Measurements from ENCODE around the gene EPG5. TPM values are rescaled to one million over a fixed set of nuclear protein-coding genes. Genes with fewer than 3 reads are reported as not detected.

Gene EPG5
- total and polyA plus RNA-seq, 9 of the 15 experiments (the other 6 are each of a cell fraction or from before 2014, with no cell fraction given): 1.3 to 10.7 (median 5.2) TPM

DNA sequence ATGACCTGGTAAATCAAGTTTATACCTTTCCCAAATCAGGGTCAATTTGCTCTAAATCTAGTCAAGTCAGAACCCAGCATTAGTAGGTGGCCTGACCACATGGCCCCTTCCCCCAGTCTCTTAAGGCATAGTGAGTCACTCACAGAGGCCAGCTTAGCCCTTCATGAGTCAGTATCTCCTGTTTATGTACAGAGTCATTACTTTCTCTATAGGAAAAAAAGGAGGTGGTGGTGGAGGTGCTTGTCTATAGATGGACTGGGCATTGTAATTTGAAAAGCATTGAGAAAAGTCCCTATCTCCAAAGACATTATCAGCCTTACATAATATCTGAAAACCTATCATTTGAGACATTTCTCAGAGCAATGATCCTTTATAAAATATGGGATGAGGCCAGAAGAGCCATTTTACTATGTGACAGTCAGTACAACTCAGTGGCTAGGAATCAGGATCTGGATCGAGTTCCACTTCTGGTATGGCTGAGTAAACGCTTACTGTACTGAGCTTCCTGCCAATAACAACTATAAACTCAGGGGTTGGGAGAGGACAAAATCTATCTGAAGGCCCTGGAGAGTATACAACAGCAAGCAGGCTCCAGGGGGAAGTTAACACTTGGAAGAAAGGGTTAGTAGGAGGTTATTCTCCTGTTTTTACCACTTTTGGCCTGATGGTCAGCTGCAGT is 164.2 kb downstream of the EPG5 start:
- in situ Hi-C loops (cut with MboI): no loop called here
- Histone ChIP-seq H3K9ac (ENCODE audit: insufficient read depth in 1 of 2, low read depth in 2 of 2, low read length in 2 of 2) (no peak overlapping the region), H3K36me3 (ENCODE audit: control insufficient read depth, insufficient read depth, low read length) (no peaks in the 10 kb centered on the region), H3K9me1 (ENCODE audit: control insufficient read depth, insufficient read depth, low read length) (no peaks in the 10 kb centered on the region), H3K4me1 (replicated peaks in 1 of 2; ENCODE audit: control insufficient read depth in 2 of 2, insufficient read depth in 2 of 2, low read length in 2 of 2) (no peaks in the 10 kb centered on the region), H3K9me3 (replicated peaks; ENCODE audit: control insufficient read depth, insufficient read depth, low read depth, low read length) (no peaks in the 10 kb centered on the region), H3K27ac (ENCODE audit: extremely low read depth, low read depth, low read length) (no peak overlapping the region), H2AFZ (ENCODE audit: low read depth, low read length) (no peak overlapping the region), H3K4me2 (ENCODE audit: insufficient read depth, low read length) (no peak overlapping the region), H3K4me3 (no peak overlapping the region), H3K79me2 (ENCODE audit: control insufficient read depth, insufficient read depth, low read length) (no peaks in the 10 kb centered on the region), H3K27me3 (ENCODE audit: control insufficient read depth in 2 of 2, insufficient read depth in 2 of 2, low read length in 2 of 2) (no peaks in the 10 kb centered on the region; a peak in 1 of 5 replicates), H4K20me1 (replicated peaks; ENCODE audit: control insufficient read depth, insufficient read depth, low read length) (no peaks in the 10 kb centered on the region)
- no TSS peak for BruUV-seq (replicated peaks)
- intact Hi-C loops (cut with micrococcal nuclease): no loop called here
- DNase-seq (ENCODE audit: extremely low read depth in 1 of 4, low spot score in 3 of 4) (peak in 1 of 4 experiments; percentile 6), ATAC-seq (no peak), FAIRE-seq (no peak)
- WGBS (ENCODE audit: insufficient coverage, low coverage, missing lambda C conversion rate): 0% methylated on average over 2 of the region's 2 CpGs
- CTCF ChIA-PET (ENCODE audit: low intra/inter-chr PET ratio): no interaction called here
- POLR2A ChIA-PET: no interaction called here
- TF ChIP-seq JUND (IDR thresholded peaks at IDR 0.05; ENCODE audit: borderline replicate concordance, low read depth, low read length) (peak; percentile 30; the same call in 1 of the 2 replicates), JUND (tag; IDR thresholded peaks at IDR 0.05; ENCODE audit: borderline replicate concordance, low read depth, low read length) (no peak), IRF2 (CRISPR knock-in tag; IDR thresholded peaks at IDR 0.05) (no peak), JUN (IDR thresholded peaks at IDR 0.05; ENCODE audit: borderline replicate concordance, low read depth, low read length) (peak; percentile 34; the same call in 1 of the 2 replicates), JUN (CRISPR knock-in tag; IDR thresholded peaks at IDR 0.05; ENCODE audit: borderline replicate concordance) (no peak), MYBL2 (IDR thresholded peaks at IDR 0.05; ENCODE audit: low read depth) (no peak), MYBL2 (CRISPR knock-in tag; IDR thresholded peaks at IDR 0.05; ENCODE audit: borderline replicate concordance) (no peak), LCOR (CRISPR knock-in tag; IDR thresholded peaks at IDR 0.05) (no peak), ZNF140 (CRISPR knock-in tag; IDR thresholded peaks at IDR 0.05) (no peak), FOSL1 (tag; conservative IDR thresholded peaks at IDR 0.05) (peak; percentile 94), POLR2G (IDR thresholded peaks at IDR 0.05; ENCODE audit: low read depth, low read length) (no peak), BACH1 (tag; IDR thresholded peaks at IDR 0.05) (no peak), ZBTB17 (CRISPR knock-in tag; IDR thresholded peaks at IDR 0.05) (no peak), CBFA2T2 (conservative IDR thresholded peaks at IDR 0.05) (no peak), ZNF316 (IDR thresholded peaks at IDR 0.05) (no peak)
- TF ChIP-seq, protein P1, sequence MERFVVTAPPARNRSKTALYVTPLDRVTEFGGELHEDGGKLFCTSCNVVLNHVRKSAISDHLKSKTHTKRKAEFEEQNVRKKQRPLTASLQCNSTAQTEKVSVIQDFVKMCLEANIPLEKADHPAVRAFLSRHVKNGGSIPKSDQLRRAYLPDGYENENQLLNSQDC (CRISPR knock-in tag; IDR thresholded peaks at IDR 0.05): no peak
- TF ChIP-seq, protein P2, sequence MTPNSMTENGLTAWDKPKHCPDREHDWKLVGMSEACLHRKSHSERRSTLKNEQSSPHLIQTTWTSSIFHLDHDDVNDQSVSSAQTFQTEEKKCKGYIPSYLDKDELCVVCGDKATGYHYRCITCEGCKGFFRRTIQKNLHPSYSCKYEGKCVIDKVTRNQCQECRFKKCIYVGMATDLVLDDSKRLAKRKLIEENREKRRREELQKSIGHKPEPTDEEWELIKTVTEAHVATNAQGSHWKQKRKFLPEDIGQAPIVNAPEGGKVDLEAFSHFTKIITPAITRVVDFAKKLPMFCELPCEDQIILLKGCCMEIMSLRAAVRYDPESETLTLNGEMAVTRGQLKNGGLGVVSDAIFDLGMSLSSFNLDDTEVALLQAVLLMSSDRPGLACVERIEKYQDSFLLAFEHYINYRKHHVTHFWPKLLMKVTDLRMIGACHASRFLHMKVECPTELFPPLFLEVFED (CRISPR knock-in tag; conservative IDR thresholded peaks at IDR 0.05): no peak
- TF ChIP-seq, protein P3, sequence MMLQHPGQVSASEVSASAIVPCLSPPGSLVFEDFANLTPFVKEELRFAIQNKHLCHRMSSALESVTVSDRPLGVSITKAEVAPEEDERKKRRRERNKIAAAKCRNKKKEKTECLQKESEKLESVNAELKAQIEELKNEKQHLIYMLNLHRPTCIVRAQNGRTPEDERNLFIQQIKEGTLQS (IDR thresholded peaks at IDR 0.05): peak; percentile 61
- TF ChIP-seq, protein P3 (CRISPR knock-in tag; conservative IDR thresholded peaks at IDR 0.05): no peak
